K562 (cell line): ENCODE results near the gene LRP1. TPM values are rescaled to one million over a fixed set of nuclear protein-coding genes. Genes with fewer than 3 reads are reported as not detected.

Experiments
- BCL6 ChIP-seq: fragments of 250-450 bp; sonication (Bioruptor Pico); IDR thresholded peaks from 2 replicates; pipeline ENCODE4 v1.4.0; 2020
- DIDO1 ChIP-seq: fragments of 450-650 bp; IDR thresholded peaks from 2 replicates; pipeline ENCODE4 v1.6.1; 2016; ENCODE audit warnings: low read depth, missing biosample characterization, missing genetic modification characterization
- ESRRA ChIP-seq: fragments of 450-650 bp; IDR thresholded peaks from 2 replicates; pipeline ENCODE4 v1.6.1; 2014; ENCODE audit warnings: low read depth, mild to moderate bottlenecking, moderate library complexity, borderline replicate concordance
- FOXK2 ChIP-seq, 2 experiments: fragments of 450-650 bp; IDR thresholded peaks in 1 of 2; conservative IDR thresholded peaks in 1 of 2; 2 replicates each; pipeline ENCODE4 v1.6.1; 2016; ENCODE audit warnings: low read depth in 2 of 2, mild to moderate bottlenecking in 1 of 2
- ILF3 ChIP-seq: fragments of 450-650 bp; IDR thresholded peaks from 2 replicates; pipeline ENCODE4 v1.6.1; 2018; ENCODE audit warnings: antibody characterized with exemption, mild to moderate bottlenecking, moderate library complexity, borderline replicate concordance
- KDM2B ChIP-seq: fragments of 250-450 bp; sonication (Bioruptor Pico); IDR thresholded peaks from 2 replicates; pipeline ENCODE4 v1.8.0; 2021; ENCODE audit warnings: mild to moderate bottlenecking, moderate library complexity
- MCM5 ChIP-seq: fragments of 450-650 bp; IDR thresholded peaks from 2 replicates; pipeline ENCODE4 v1.6.1; 2016; ENCODE audit warnings: low read depth
- POLR2AphosphoS5 ChIP-seq: IDR thresholded peaks from 2 replicates; pipeline ENCODE4 v1.6.1; 2011; ENCODE audit warnings: mild to moderate bottlenecking, low read depth, low read length, moderate library complexity; ENCODE audit not compliant: control insufficient read depth, insufficient read depth
- RNF2 ChIP-seq: sonication (generic); IDR thresholded peaks from 2 replicates; pipeline ENCODE4 v1.6.1; 2016
- SMC3 ChIP-seq: conservative IDR thresholded peaks from 2 replicates; pipeline ENCODE4 v1.6.1; 2011; ENCODE audit warnings: low read depth, low read length, improper control_type of control experiment; ENCODE audit not compliant: insufficient read depth
- SRSF7 ChIP-seq: fragments of 200-400 bp; formaldehyde crosslinking; optimal IDR thresholded peaks from 2 replicates; pipeline ENCODE3; 2017; ENCODE audit warnings: mild to moderate bottlenecking, low read depth, low read length
- TAL1 ChIP-seq: fragments of 450-650 bp; IDR thresholded peaks from 2 replicates; pipeline ENCODE4 v1.6.1; 2016; ENCODE audit warnings: mild to moderate bottlenecking
- ZNF175 ChIP-seq: fragments of 200-800 bp; sonication (Bioruptor generic); IDR thresholded peaks from 2 replicates; pipeline ENCODE4 v1.6.1; 2016; ENCODE audit warnings: low read depth, mild to moderate bottlenecking, missing genetic modification characterization, missing compliant biosample characterization
- ZNF212 ChIP-seq: fragments of 450-650 bp; formaldehyde crosslinking; IDR thresholded peaks from 2 replicates; pipeline ENCODE4 v1.4.0; 2020; ENCODE audit warnings: mild to moderate bottlenecking
- polyA plus RNA-seq, 8 experiments: library from polyadenylated mRNA; depleted of rRNA in 4 of 8; stranded (reverse) in 5 of 8; unstranded in 3 of 8; fragments of >200 nt; fragmentation: Nextera tagmentation in 2 of 8; fragmentation: Illumina TruSeq in 1 of 8; extraction: Ambion mirVana in 2 of 8; extraction: Trizol in 1 of 8; gene quantifications; 2 replicates each; pipeline versions ENCODE4 v1.2.1 to v1.2.3, GENCODE V29; 2011 to 2014; ENCODE audit warnings: inconsistent platforms in 1 of 8, missing spikeins in 1 of 8
- total RNA-seq, 7 experiments: library from RNA; depleted of rRNA in 6 of 7; stranded (reverse); fragments of >200 nt in 6 of 7; fragmentation: Illumina TruSeq in 2 of 7; extraction: Trizol in 2 of 7; gene quantifications; 2 replicates each; pipeline versions ENCODE4 v1.2.1 to v1.2.3, GENCODE V29; 2011 to 2021; ENCODE audit warnings: low replicate concordance in 1 of 7
- TF ChIP-seq, protein P1 (sequence below): IDR thresholded peaks from 2 replicates; pipeline ENCODE4 v1.6.1; 2011; ENCODE audit warnings: borderline replicate concordance, low read depth, mild to moderate bottlenecking, moderate library complexity, low read length; ENCODE audit not compliant: insufficient read depth, poor library complexity, severe bottlenecking
- TF ChIP-seq, protein P2 (sequence below), 3 experiments: IDR thresholded peaks in 2 of 3; conservative IDR thresholded peaks in 1 of 3; 2 replicates each; pipeline ENCODE4 v1.5.1; 2011 to 2012; ENCODE audit warnings: low read length in 3 of 3, mild to moderate bottlenecking in 3 of 3, control low read depth in 2 of 3, improper control_type of control experiment in 1 of 3, inconsistent platforms in 1 of 3, low read depth in 1 of 3, mixed read lengths in 1 of 3, moderate library complexity in 1 of 3; ENCODE audit not compliant: insufficient read depth in 2 of 3
- TF ChIP-seq, protein P3 (sequence below): fragments of 450-650 bp; formaldehyde crosslinking; IDR thresholded peaks from 2 replicates; pipeline ENCODE4 v1.4.0; 2020; ENCODE audit warnings: mild to moderate bottlenecking, moderate library complexity
- TF ChIP-seq, protein P4 (sequence below): fragments of 450-650 bp; IDR thresholded peaks from 2 replicates; pipeline ENCODE4 v1.6.1; 2016
- TF ChIP-seq, protein P5 (sequence below): fragments of 250-450 bp; sonication (Bioruptor Pico); IDR thresholded peaks from 2 replicates; pipeline ENCODE4 v1.4.0; 2020; ENCODE audit warnings: mild to moderate bottlenecking, moderate library complexity

The LRP1 gene
- total and polyA plus RNA-seq, 9 of the 15 experiments (the other 6 are each of a cell fraction or from before 2014, with no cell fraction given), result 0.04 to 0.64 (median 0.19) TPM; not detected in 2

DNA sequence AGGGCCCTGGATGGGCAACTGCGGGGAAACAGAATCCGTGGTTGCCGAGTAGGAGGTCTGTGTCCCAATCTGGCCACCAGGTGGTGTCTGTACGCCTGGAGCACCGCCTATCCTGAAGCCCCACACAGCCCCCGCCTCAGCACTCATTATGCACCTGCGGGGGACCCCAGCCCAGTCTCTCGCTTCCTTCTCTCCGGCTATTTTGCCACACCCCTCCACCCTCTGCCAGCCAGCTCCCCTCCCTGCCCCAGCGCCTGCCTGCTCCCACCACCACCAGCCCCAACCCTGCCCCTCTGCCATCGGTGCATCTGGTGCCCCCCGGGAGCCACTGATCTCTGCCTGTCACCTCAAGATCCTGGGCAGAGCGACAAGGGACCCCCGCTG lies 86.1 kb downstream of the LRP1 start (continued):
- TF ChIP-seq KDM2B (CRISPR knock-in tag), result no peak
- TF ChIP-seq DIDO1 (tag), result no peak
- peak; percentile 82 for TF ChIP-seq SMC3
- no peak for TF ChIP-seq ILF3
- no peak for TF ChIP-seq FOXK2 (conservative IDR thresholded peaks at IDR 0.05 in 1 of 2, IDR thresholded peaks at IDR 0.05 in 1 of 2; ENCODE audit: low read depth in 2 of 2)
- TF ChIP-seq, protein P1, sequence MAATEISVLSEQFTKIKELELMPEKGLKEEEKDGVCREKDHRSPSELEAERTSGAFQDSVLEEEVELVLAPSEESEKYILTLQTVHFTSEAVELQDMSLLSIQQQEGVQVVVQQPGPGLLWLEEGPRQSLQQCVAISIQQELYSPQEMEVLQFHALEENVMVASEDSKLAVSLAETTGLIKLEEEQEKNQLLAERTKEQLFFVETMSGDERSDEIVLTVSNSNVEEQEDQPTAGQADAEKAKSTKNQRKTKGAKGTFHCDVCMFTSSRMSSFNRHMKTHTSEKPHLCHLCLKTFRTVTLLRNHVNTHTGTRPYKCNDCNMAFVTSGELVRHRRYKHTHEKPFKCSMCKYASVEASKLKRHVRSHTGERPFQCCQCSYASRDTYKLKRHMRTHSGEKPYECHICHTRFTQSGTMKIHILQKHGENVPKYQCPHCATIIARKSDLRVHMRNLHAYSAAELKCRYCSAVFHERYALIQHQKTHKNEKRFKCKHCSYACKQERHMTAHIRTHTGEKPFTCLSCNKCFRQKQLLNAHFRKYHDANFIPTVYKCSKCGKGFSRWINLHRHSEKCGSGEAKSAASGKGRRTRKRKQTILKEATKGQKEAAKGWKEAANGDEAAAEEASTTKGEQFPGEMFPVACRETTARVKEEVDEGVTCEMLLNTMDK, result peak; percentile 58
- TF ChIP-seq SRSF7, result no peak
- TF ChIP-seq, protein P2, sequence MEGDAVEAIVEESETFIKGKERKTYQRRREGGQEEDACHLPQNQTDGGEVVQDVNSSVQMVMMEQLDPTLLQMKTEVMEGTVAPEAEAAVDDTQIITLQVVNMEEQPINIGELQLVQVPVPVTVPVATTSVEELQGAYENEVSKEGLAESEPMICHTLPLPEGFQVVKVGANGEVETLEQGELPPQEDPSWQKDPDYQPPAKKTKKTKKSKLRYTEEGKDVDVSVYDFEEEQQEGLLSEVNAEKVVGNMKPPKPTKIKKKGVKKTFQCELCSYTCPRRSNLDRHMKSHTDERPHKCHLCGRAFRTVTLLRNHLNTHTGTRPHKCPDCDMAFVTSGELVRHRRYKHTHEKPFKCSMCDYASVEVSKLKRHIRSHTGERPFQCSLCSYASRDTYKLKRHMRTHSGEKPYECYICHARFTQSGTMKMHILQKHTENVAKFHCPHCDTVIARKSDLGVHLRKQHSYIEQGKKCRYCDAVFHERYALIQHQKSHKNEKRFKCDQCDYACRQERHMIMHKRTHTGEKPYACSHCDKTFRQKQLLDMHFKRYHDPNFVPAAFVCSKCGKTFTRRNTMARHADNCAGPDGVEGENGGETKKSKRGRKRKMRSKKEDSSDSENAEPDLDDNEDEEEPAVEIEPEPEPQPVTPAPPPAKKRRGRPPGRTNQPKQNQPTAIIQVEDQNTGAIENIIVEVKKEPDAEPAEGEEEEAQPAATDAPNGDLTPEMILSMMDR (IDR thresholded peaks at IDR 0.05 in 2 of 3, conservative IDR thresholded peaks at IDR 0.05 in 1 of 3; ENCODE audit: insufficient read depth in 2 of 3, low read depth in 1 of 3, low read length in 3 of 3), result peak; percentile 83 to 93 (median 85)
- no peak for TF ChIP-seq MCM5
- TF ChIP-seq ESRRA, result no peak
- TF ChIP-seq, protein P3, sequence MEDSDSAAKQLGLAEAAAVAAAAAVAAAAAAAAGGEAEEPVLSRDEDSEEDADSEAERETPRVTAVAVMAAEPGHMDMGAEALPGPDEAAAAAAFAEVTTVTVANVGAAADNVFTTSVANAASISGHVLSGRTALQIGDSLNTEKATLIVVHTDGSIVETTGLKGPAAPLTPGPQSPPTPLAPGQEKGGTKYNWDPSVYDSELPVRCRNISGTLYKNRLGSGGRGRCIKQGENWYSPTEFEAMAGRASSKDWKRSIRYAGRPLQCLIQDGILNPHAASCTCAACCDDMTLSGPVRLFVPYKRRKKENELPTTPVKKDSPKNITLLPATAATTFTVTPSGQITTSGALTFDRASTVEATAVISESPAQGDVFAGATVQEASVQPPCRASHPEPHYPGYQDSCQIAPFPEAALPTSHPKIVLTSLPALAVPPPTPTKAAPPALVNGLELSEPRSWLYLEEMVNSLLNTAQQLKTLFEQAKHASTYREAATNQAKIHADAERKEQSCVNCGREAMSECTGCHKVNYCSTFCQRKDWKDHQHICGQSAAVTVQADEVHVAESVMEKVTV (CRISPR knock-in tag), result peak; percentile 57; the same call in 1 of the 2 replicates
- no peak for TF ChIP-seq RNF2
- no peak for TF ChIP-seq BCL6 (CRISPR knock-in tag)
- TF ChIP-seq, protein P4, sequence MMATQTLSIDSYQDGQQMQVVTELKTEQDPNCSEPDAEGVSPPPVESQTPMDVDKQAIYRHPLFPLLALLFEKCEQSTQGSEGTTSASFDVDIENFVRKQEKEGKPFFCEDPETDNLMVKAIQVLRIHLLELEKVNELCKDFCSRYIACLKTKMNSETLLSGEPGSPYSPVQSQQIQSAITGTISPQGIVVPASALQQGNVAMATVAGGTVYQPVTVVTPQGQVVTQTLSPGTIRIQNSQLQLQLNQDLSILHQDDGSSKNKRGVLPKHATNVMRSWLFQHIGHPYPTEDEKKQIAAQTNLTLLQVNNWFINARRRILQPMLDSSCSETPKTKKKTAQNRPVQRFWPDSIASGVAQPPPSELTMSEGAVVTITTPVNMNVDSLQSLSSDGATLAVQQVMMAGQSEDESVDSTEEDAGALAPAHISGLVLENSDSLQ, result no peak
- no peak for TF ChIP-seq ZNF212 (CRISPR knock-in tag)
- TF ChIP-seq, protein P5, sequence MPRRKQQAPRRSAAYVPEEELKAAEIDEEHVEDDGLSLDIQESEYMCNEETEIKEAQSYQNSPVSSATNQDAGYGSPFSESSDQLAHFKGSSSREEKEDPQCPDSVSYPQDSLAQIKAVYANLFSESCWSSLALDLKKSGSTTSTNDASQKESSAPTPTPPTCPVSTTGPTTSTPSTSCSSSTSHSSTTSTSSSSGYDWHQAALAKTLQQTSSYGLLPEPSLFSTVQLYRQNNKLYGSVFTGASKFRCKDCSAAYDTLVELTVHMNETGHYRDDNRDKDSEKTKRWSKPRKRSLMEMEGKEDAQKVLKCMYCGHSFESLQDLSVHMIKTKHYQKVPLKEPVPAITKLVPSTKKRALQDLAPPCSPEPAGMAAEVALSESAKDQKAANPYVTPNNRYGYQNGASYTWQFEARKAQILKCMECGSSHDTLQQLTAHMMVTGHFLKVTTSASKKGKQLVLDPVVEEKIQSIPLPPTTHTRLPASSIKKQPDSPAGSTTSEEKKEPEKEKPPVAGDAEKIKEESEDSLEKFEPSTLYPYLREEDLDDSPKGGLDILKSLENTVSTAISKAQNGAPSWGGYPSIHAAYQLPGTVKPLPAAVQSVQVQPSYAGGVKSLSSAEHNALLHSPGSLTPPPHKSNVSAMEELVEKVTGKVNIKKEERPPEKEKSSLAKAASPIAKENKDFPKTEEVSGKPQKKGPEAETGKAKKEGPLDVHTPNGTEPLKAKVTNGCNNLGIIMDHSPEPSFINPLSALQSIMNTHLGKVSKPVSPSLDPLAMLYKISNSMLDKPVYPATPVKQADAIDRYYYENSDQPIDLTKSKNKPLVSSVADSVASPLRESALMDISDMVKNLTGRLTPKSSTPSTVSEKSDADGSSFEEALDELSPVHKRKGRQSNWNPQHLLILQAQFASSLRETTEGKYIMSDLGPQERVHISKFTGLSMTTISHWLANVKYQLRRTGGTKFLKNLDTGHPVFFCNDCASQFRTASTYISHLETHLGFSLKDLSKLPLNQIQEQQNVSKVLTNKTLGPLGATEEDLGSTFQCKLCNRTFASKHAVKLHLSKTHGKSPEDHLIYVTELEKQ (CRISPR knock-in tag), result no peak
- TF ChIP-seq TAL1, result no peak
- TF ChIP-seq POLR2AphosphoS5, result no peak
- TF ChIP-seq ZNF175, result no peak
